B cell (primary cell): ENCODE data around the gene SLC37A1. TPM values are rescaled to one million over a fixed set of nuclear protein-coding genes. Genes with fewer than 3 reads are reported as not detected.

ENCODE experiments used
- ATAC-seq: fragments of 200-7000 bp; cut with Tn5 transposase; one replicate; pipeline ENCODE4 v1.10.0; 2021; ENCODE audit warnings: low read depth, mild to moderate bottlenecking, moderate number of reproducible peaks, moderate library complexity
- CTCF ChIA-PET: fragments of 350-600 bp; sonication (Branson Sonifier 250); formaldehyde crosslinking; loops from one replicate; lab custom pipeline; 2021; ENCODE audit warnings: antibody characterized with exemption, inconsistent platforms; lab: Charles Lee
- POLR2A ChIA-PET: fragments of 350-600 bp; sonication (Branson Sonifier 250); formaldehyde crosslinking; loops from one replicate; lab custom pipeline; 2021; ENCODE audit warnings: antibody characterized with exemption; lab: Charles Lee
- DNase-seq: peaks from one replicate; pipeline ENCODE4 v3.0.0; 2013
- H2AFZ ChIP-seq: 2 replicates; pipeline ENCODE4 v1.6.1; 2012; ENCODE audit warnings: mild to moderate bottlenecking, low read depth, low read length; ENCODE audit not compliant: insufficient read depth, poor library complexity, severe bottlenecking
- H3K27ac ChIP-seq, 2 donors: 1 replicate in 1 of 2; 2 replicates in 1 of 2; pipeline ENCODE4 v1.5.1; 2012 to 2013; ENCODE audit warnings: low read length in 2 of 2, mild to moderate bottlenecking in 2 of 2, moderate library complexity in 1 of 2
- H3K27me3 ChIP-seq, 4 experiments: fragments of 200-600 bp in 1 of 4; sonication (generic) in 1 of 4; replicated peaks in 1 of 4; 1 replicate in 2 of 4; 2 replicates in 2 of 4; pipeline versions ENCODE4 v1.6.1 to v1.7.0; 2013 to 2016; ENCODE audit warnings: low read length in 3 of 4, mild to moderate bottlenecking in 2 of 4, mixed read lengths in 1 of 4, moderate library complexity in 1 of 4; ENCODE audit not compliant: insufficient read depth in 4 of 4, control insufficient read depth in 3 of 4; ENCODE audit errors: control extremely low read depth in 1 of 4
- H3K36me3 ChIP-seq, 2 experiments: replicated peaks in 1 of 2; 1 replicate in 1 of 2; 2 replicates in 1 of 2; pipeline versions ENCODE4 v1.6.1 to v1.7.1; 2013; ENCODE audit warnings: low read length in 1 of 2; ENCODE audit not compliant: insufficient read depth in 2 of 2, control insufficient read depth in 1 of 2; ENCODE audit errors: control extremely low read depth in 1 of 2, extremely low read depth in 1 of 2
- H3K4me1 ChIP-seq, 2 donors: fragments of 200-600 bp in 1 of 2; sonication (generic) in 1 of 2; 1 replicate in 1 of 2; 2 replicates in 1 of 2; pipeline versions ENCODE4 v1.5.1 to v1.6.1; 2013 to 2017; ENCODE audit warnings: low read length in 2 of 2; ENCODE audit not compliant: control insufficient read depth in 2 of 2, insufficient read depth in 2 of 2
- H3K4me2 ChIP-seq: replicated peaks from 2 replicates; pipeline ENCODE3; 2012; ENCODE audit warnings: mild to moderate bottlenecking, low read depth, low read length; ENCODE audit not compliant: poor library complexity, severe bottlenecking
- H3K4me3 ChIP-seq, 5 experiments: fragments of 200-600 bp in 1 of 5; sonication (generic) in 1 of 5; 1 replicate in 3 of 5; 2 replicates in 2 of 5; pipeline versions ENCODE4 v1.5.1 to v1.7.0; 2011 to 2016; ENCODE audit warnings: low read length in 4 of 5, mild to moderate bottlenecking in 4 of 5, low read depth in 2 of 5, control low read depth in 1 of 5, moderate library complexity in 1 of 5; ENCODE audit not compliant: insufficient read depth in 1 of 5; ENCODE audit errors: control extremely low read depth in 1 of 5, extremely low read depth in 1 of 5
- H3K79me2 ChIP-seq: fragments of 200-600 bp; sonication (generic); one replicate; pipeline ENCODE4 v1.6.0; 2016; ENCODE audit warnings: low read length; ENCODE audit not compliant: control insufficient read depth, insufficient read depth
- H3K9ac ChIP-seq: fragments of 200-600 bp; sonication (generic); 2 replicates; pipeline ENCODE4 v1.6.1; 2017; ENCODE audit warnings: mild to moderate bottlenecking, low read length, moderate library complexity
- H3K9me3 ChIP-seq, 3 donors: one replicate each; pipeline versions ENCODE4 v1.6.1 to v1.7.1; 2013; ENCODE audit warnings: low read length in 2 of 3; ENCODE audit not compliant: control insufficient read depth in 2 of 3, insufficient read depth in 1 of 3; ENCODE audit errors: control extremely low read depth in 1 of 3
- H4K20me1 ChIP-seq: 2 replicates; pipeline ENCODE4 v1.6.0; 2012; ENCODE audit warnings: mild to moderate bottlenecking, low read length; ENCODE audit not compliant: insufficient read depth, control insufficient read depth, poor library complexity, severe bottlenecking
- H3K27ac Mint-ChIP-seq: one replicate; pipeline ENCODE4 v1.8.0; 2021; ENCODE audit warnings: mixed read lengths
- H3K27me3 Mint-ChIP-seq: one replicate; pipeline ENCODE4 v1.8.0; 2021; ENCODE audit warnings: mixed read lengths
- H3K4me1 Mint-ChIP-seq: one replicate; pipeline ENCODE4 v1.8.0; 2021; ENCODE audit warnings: mixed read lengths
- H3K4me3 Mint-ChIP-seq: one replicate; pipeline ENCODE4 v1.8.0; 2021; ENCODE audit warnings: mixed read lengths
- H3K9me3 Mint-ChIP-seq: one replicate; pipeline ENCODE4 v1.8.0; 2022; ENCODE audit warnings: mixed read lengths; ENCODE audit not compliant: insufficient read depth
- CTCF ChIP-seq: fragments of 200-600 bp; IDR thresholded peaks from one replicate; pipeline ENCODE4 v1.8.0; 2022; ENCODE audit warnings: antibody characterized with exemption, mild to moderate bottlenecking
- EZH2 ChIP-seq: IDR thresholded peaks from 2 replicates; pipeline ENCODE4 v1.6.1; 2012; ENCODE audit warnings: borderline replicate concordance, low read depth, mild to moderate bottlenecking, moderate library complexity, low read length; ENCODE audit not compliant: insufficient read depth, poor library complexity, severe bottlenecking
- WGBS: methylation state at CpG from one replicate; pipeline ENCODE4 v1.1.5; 2013; ENCODE audit warnings: missing lambda C conversion rate; ENCODE audit not compliant: insufficient coverage; 5-methylcytosine and 5-hydroxymethylcytosine counted together
- intact Hi-C: fragments of 100-400 bp; cut with micrococcal nuclease; formaldehyde crosslinking; loops from one replicate; pipeline ENCODE4 v1.10.0; 2022
- polyA plus RNA-seq: library from polyadenylated mRNA; depleted of rRNA; stranded (reverse); fragments of >200 nt; gene quantifications from 2 replicates; pipeline ENCODE4 v1.2.3, GENCODE V29; 2012
- total RNA-seq, 2 donors: library from RNA; stranded (reverse); fragments of 120-200 nt in 1 of 2; gene quantifications; 1 replicate in 1 of 2; 2 replicates in 1 of 2; pipeline versions ENCODE4 v1.2.3 to v1.2.4, GENCODE V29; 2013 to 2022

SLC37A1 gene
- total and polyA plus RNA-seq, 2 donors (not counting 1 experiment from before 2014, with no cell fraction given) = 38.1 to 60.2 TPM

- H3K27me3 ChIP-seq = no peaks in the 10 kb centered on the region
- ATAC-seq (no peak), DNase-seq (no peak)
- intact Hi-C loops = no loop called here
- WGBS = 98% methylated on average over 24 of the region's 25 CpGs
- ChIA-PET POLR2A (no interaction called here), CTCF (interaction anchor here (1.0 kb wide), 1 partner anchor 7 kb away, joined by 3 read pairs; no protein-coding TSS in a partner anchor)
- no peak overlapping the region for H3K27ac ChIP-seq
- H3K4me1 ChIP-seq = peaks cover 0 to 10% of the 10 kb centered on the region in 2 donors
- H3K27ac Mint-ChIP-seq = no peak overlapping the region
- H3K27me3 Mint-ChIP-seq = no peaks in the 10 kb centered on the region
- H3K4me2 ChIP-seq = no peak overlapping the region
- H3K4me1 Mint-ChIP-seq = peaks cover 6% of the 10 kb centered on the region
- no peaks in the 10 kb centered on the region for H3K9me3 ChIP-seq
- H4K20me1 ChIP-seq = peaks cover 30% of the 10 kb centered on the region
- H3K36me3 ChIP-seq = peaks cover 11 to 89% of the 10 kb centered on the region in 2 experiments
- TF ChIP-seq CTCF = no peak
- TF ChIP-seq EZH2 = no peak
- H2AFZ ChIP-seq = no peak overlapping the region
- no peak overlapping the region for H3K4me3 ChIP-seq
- no peak overlapping the region for H3K9ac ChIP-seq
- H3K79me2 ChIP-seq = peaks cover 7% of the 10 kb centered on the region
- no peak overlapping the region for H3K4me3 Mint-ChIP-seq
- no peaks in the 10 kb centered on the region for H3K9me3 Mint-ChIP-seq
Measured at GRCh38 chr21:42543106-42543847, 29.6 kb downstream of the SLC37A1 start.

DNA sequence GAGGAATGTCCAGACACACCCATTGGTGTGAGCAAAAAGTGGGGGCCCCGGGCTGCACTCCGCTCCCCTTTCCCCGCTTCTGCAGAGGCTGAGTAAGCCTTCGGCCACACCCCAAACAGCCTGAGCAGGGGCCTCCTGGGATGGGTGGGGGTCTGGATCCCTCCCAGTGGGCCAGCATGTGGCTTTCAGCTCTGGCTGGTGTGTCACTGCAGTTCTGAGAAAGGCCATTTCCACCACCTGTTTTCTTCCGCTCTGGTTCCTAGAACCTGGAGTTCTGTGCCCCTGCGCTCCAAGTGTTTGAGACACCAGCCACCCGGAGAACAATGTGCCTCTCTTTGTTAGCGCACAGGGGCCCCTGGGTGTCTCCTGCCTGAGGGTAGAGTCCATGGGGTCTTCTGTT, 30.9 kb downstream of the SLC37A1 start:
- CTCF ChIA-PET = interaction anchor here (1.0 to 1.1 kb wide), 2 partner anchors 9 to 10 kb away, joined by 3 read pairs; no protein-coding TSS in a partner anchor
- intact Hi-C loops = no loop called here

More for the DNA sequence above, 30.9 kb downstream of the SLC37A1 start:
- Mint-ChIP-seq H3K4me3 (no peak overlapping the region), H3K9me3 (no peaks in the 10 kb centered on the region), H3K27me3 (no peaks in the 10 kb centered on the region), H3K27ac (no peak overlapping the region), H3K4me1 (peaks cover 5% of the 10 kb centered on the region)
- Histone ChIP-seq H3K36me3 (peaks cover 8 to 95% of the 10 kb centered on the region in 2 experiments), H3K79me2 (peaks cover 4% of the 10 kb centered on the region), H4K20me1 (peaks cover 24% of the 10 kb centered on the region), H3K4me2 (no peak overlapping the region), H2AFZ (no peak overlapping the region), H3K4me1 (peaks cover 0 to 10% of the 10 kb centered on the region in 2 donors), H3K4me3 (no peak overlapping the region), H3K9ac (no peak overlapping the region), H3K27ac (no peak overlapping the region), H3K27me3 (no peaks in the 10 kb centered on the region), H3K9me3 (no peaks in the 10 kb centered on the region)
- TF ChIP-seq CTCF (no peak), EZH2 (no peak)
- WGBS = 100% methylated on average over 7 of the region's 8 CpGs
- POLR2A ChIA-PET = no interaction called here
- DNase-seq (no peak), ATAC-seq (no peak)
